Fibroblast of lung (primary cell): ENCODE data around the gene TPSG1.
"Not testable (repeated sequence)": the region's sequence is repeated elsewhere in the genome, so short reads cannot be mapped to it uniquely, and the experiment has no call there.

Experiments
- CTCF ChIP-seq, 2 donors: IDR thresholded peaks in 1 of 2; conservative IDR thresholded peaks in 1 of 2; 1 replicate in 1 of 2; 2 replicates in 1 of 2; pipeline ENCODE4 v1.5.1; 2011 to 2012; ENCODE audit warnings: low read length in 2 of 2, control low read depth in 1 of 2, inconsistent platforms in 1 of 2, low read depth in 1 of 2, mild to moderate bottlenecking in 1 of 2
- EZH2 ChIP-seq: IDR thresholded peaks from 2 replicates; pipeline ENCODE4 v1.5.1; 2012; ENCODE audit warnings: low read length, control low read depth, mild to moderate bottlenecking; ENCODE audit errors: missing control alignments

GRCh38 chr16:1239575-1239974, 14.5 kb upstream of the TPSG1 start:
- not testable (repeated sequence) for TF ChIP-seq EZH2; CTCF (conservative IDR thresholded peaks at IDR 0.05 in 1 of 2, IDR thresholded peaks at IDR 0.05 in 1 of 2; ENCODE audit: low read depth in 1 of 2, low read length in 2 of 2)
